ENCODE results near the gene TNNI2.

GRCh38 chr11:1832920-1833295 lies 5.9 kb upstream of the TNNI2 start:
- TF ChIP-seq CTCF (IDR thresholded peaks at IDR 0.05), result no peak
- no peak for TF ChIP-seq EP300 (IDR thresholded peaks at IDR 0.05)
- TF ChIP-seq POLR2A (IDR thresholded peaks at IDR 0.05; ENCODE audit: low read depth), result no peak

Data from esophagus muscularis mucosa (tissue), 4 donors.